HCT116 (cell line): ENCODE results near the gene HIVEP1. TPM values are rescaled to one million over a fixed set of nuclear protein-coding genes. Genes with fewer than 3 reads are reported as not detected.

Experiments used
- ATAC-seq: fragments of 200-7000 bp; cut with Tn5 transposase; 2 replicates; pipeline ENCODE4 v1.9.1; 2020; ENCODE audit warnings: mild to moderate bottlenecking, moderate library complexity
- BruUV-seq: library from RNA; stranded (reverse); fragments of 400-500 nt; replicated peaks from 2 replicates; lab custom pipeline; 2021; lab: Mats Ljungman, UMichigan
- CTCF ChIA-PET: fragments of 300-600 bp; sonication (Branson Sonifier 250); formaldehyde crosslinking; loops from one replicate; lab custom pipeline; 2021; ENCODE audit warnings: antibody characterized with exemption; lab: Charles Lee
- POLR2A ChIA-PET: fragments of 300-600, 350-600 bp; sonication (Branson Sonifier 250); formaldehyde crosslinking; loops from one replicate; lab custom pipeline; 2021; ENCODE audit warnings: antibody characterized with exemption; lab: Charles Lee
- RAD21 ChIA-PET, 2 experiments: fragments of 300-600 bp; sonication (Branson Sonifier 250); formaldehyde crosslinking; loops; one replicate each; lab custom pipeline; 2023; ENCODE audit warnings: low total read pairs in 2 of 2; ENCODE audit not compliant: uncharacterized antibody in 2 of 2, unreplicated experiment in 2 of 2, low non-redundant PET in 1 of 2; lab: Charles Lee
- DNase-seq: peaks from one replicate; pipeline ENCODE4 v3.0.0-alpha.2; 2010; ENCODE audit warnings: low read depth, low spot score
- H2AFZ ChIP-seq: fragments of 200-600 bp; shearing (Covaris generic), sonication (generic); 2 replicates; pipeline ENCODE4 v1.6.1; 2017; ENCODE audit warnings: low read depth, mixed run types, mixed read lengths, antibody characterized with exemption, low read length; ENCODE audit not compliant: poor library complexity, severe bottlenecking
- H3K27ac ChIP-seq: 2 replicates; pipeline ENCODE4 v1.5.1; 2012; ENCODE audit warnings: low read depth, low read length
- H3K27me3 ChIP-seq: fragments of 200-600 bp; sonication (generic); 2 replicates; pipeline ENCODE4 v1.6.1; 2016; ENCODE audit warnings: mixed run types, low read length, mixed read lengths; ENCODE audit not compliant: insufficient read depth
- H3K36me3 ChIP-seq, 2 experiments: fragments of 200-500 bp in 1 of 2; fragments of 200-600 bp in 1 of 2; sonication (Bioruptor generic) in 1 of 2; sonication (generic) in 1 of 2; 2 replicates each; pipeline versions ENCODE4 v1.5.1 to v1.6.1; 2014 to 2016; ENCODE audit warnings: low read length in 2 of 2, inconsistent platforms in 1 of 2, mixed read lengths in 1 of 2, mixed run types in 1 of 2; ENCODE audit not compliant: insufficient read depth in 2 of 2, control insufficient read depth in 1 of 2
- H3K4me1 ChIP-seq, 2 experiments: fragments of 200-600 bp in 1 of 2; sonication (generic) in 1 of 2; 2 replicates each; pipeline versions ENCODE4 v1.5.1 to v1.6.1; 2012 to 2017; ENCODE audit warnings: low read length in 2 of 2, inconsistent platforms in 1 of 2, mild to moderate bottlenecking in 1 of 2, mixed read lengths in 1 of 2, mixed run types in 1 of 2, moderate library complexity in 1 of 2; ENCODE audit not compliant: insufficient read depth in 2 of 2, control insufficient read depth in 1 of 2
- H3K4me2 ChIP-seq: fragments of 200-600 bp; sonication (generic); 2 replicates; pipeline ENCODE4 v1.6.1; 2017; ENCODE audit warnings: mixed run types, low read length, mixed read lengths
- H3K4me3 ChIP-seq, 2 experiments: fragments of 200-600 bp in 1 of 2; sonication (generic) in 1 of 2; replicated peaks in 1 of 2; 2 replicates each; pipeline ENCODE4 v1.5.1; 2011 to 2016; ENCODE audit warnings: low read length in 2 of 2, control low read depth in 1 of 2, low read depth in 1 of 2, mild to moderate bottlenecking in 1 of 2, mixed read lengths in 1 of 2, mixed run types in 1 of 2
- H3K79me2 ChIP-seq: fragments of 200-600 bp; sonication (generic); 2 replicates; pipeline ENCODE4 v1.6.1; 2017; ENCODE audit warnings: mild to moderate bottlenecking, mixed run types, low read length, moderate library complexity, mixed read lengths; ENCODE audit not compliant: insufficient read depth
- H3K9ac ChIP-seq: fragments of 200-600 bp; sonication (generic); 2 replicates; pipeline ENCODE4 v1.6.1; 2016; ENCODE audit warnings: low read length, mixed read lengths
- H3K9me2 ChIP-seq: fragments of 200-600 bp; sonication (generic), shearing (Covaris generic); 2 replicates; pipeline ENCODE4 v1.6.1; 2017; ENCODE audit warnings: mixed run types, mild to moderate bottlenecking, moderate library complexity; ENCODE audit not compliant: insufficient read depth
- H3K9me3 ChIP-seq, 2 experiments: fragments of 200-500 bp in 1 of 2; fragments of 200-600 bp in 1 of 2; sonication (Bioruptor generic) in 1 of 2; sonication (generic) in 1 of 2; 2 replicates each; pipeline ENCODE4 v1.6.1; 2014 to 2017; ENCODE audit warnings: low read length in 2 of 2, mixed read lengths in 2 of 2, inconsistent platforms in 1 of 2, low read depth in 1 of 2, mild to moderate bottlenecking in 1 of 2, mixed run types in 1 of 2, moderate library complexity in 1 of 2; ENCODE audit not compliant: control insufficient read depth in 1 of 2, insufficient read depth in 1 of 2
- H4K20me1 ChIP-seq: fragments of 200-600 bp; sonication (generic), shearing (Covaris generic); 2 replicates; pipeline ENCODE4 v1.6.1; 2017; ENCODE audit warnings: mixed run types, mild to moderate bottlenecking, moderate library complexity; ENCODE audit not compliant: insufficient read depth
- EGR1 ChIP-seq: IDR thresholded peaks from 2 replicates; pipeline ENCODE4 v1.6.1; 2012; ENCODE audit warnings: low read depth
- ELF1 ChIP-seq: IDR thresholded peaks from 2 replicates; pipeline ENCODE4 v1.6.1; 2012; ENCODE audit warnings: low read depth, borderline replicate concordance
- EZH2 ChIP-seq: fragments of 200-600 bp; sonication (generic); IDR thresholded peaks from 2 replicates; pipeline ENCODE4 v1.6.1; 2017; ENCODE audit warnings: antibody characterized with exemption, mixed run types
- JUND ChIP-seq: IDR thresholded peaks from 2 replicates; pipeline ENCODE4 v1.6.1; 2012
- POLR2A ChIP-seq: IDR thresholded peaks from 2 replicates; pipeline ENCODE4 v1.7.0; 2011; ENCODE audit warnings: borderline replicate concordance; ENCODE audit not compliant: insufficient read depth, insufficient read length; ENCODE audit errors: extremely low read depth
- POLR2AphosphoS5 ChIP-seq: IDR thresholded peaks from 2 replicates; pipeline ENCODE4 v1.6.1; 2011; ENCODE audit warnings: mild to moderate bottlenecking, low read depth, low read length, moderate library complexity
- RAD21 ChIP-seq: IDR thresholded peaks from 2 replicates; pipeline ENCODE4 v1.6.1; 2012; ENCODE audit warnings: low read depth, mild to moderate bottlenecking
- SP1 ChIP-seq: IDR thresholded peaks from 2 replicates; pipeline ENCODE4 v1.6.1; 2012; ENCODE audit warnings: low read depth
- SRF ChIP-seq: IDR thresholded peaks from 2 replicates; pipeline ENCODE4 v1.6.1; 2012; ENCODE audit warnings: low read depth
- YY1 ChIP-seq: IDR thresholded peaks from 2 replicates; pipeline ENCODE4 v1.6.1; 2011; ENCODE audit warnings: low read length, low read depth, moderate library complexity, mild to moderate bottlenecking; ENCODE audit not compliant: insufficient replicate concordance; ENCODE audit errors: extremely low read depth
- ZBTB33 ChIP-seq: IDR thresholded peaks from 2 replicates; pipeline ENCODE4 v1.6.1; 2011; ENCODE audit warnings: mild to moderate bottlenecking, low read length, moderate library complexity; ENCODE audit not compliant: insufficient replicate concordance; ENCODE audit errors: extremely low read depth
- ZFX ChIP-seq: fragments of 450-650 bp; IDR thresholded peaks from 2 replicates; pipeline ENCODE4 v1.6.1; 2017
- ZNF274 ChIP-seq: fragments of 200-500 bp; sonication (Bioruptor generic); IDR thresholded peaks from 2 replicates; pipeline ENCODE4 v1.6.1; 2014; ENCODE audit warnings: mild to moderate bottlenecking, low read depth, low read length, inconsistent platforms
- intact Hi-C: fragments of 100-400 bp; cut with micrococcal nuclease; formaldehyde crosslinking; loops from 2 replicates; pipeline ENCODE4 v1.10.0; 2022
- total RNA-seq: library from RNA; stranded (reverse); gene quantifications from one replicate; pipeline ENCODE4 v1.2.1, GENCODE V29; 2021; ENCODE audit not compliant: unreplicated experiment

Gene HIVEP1
- total RNA-seq, 1 experiment from 2014 or later, result 11.2 TPM

DNA sequence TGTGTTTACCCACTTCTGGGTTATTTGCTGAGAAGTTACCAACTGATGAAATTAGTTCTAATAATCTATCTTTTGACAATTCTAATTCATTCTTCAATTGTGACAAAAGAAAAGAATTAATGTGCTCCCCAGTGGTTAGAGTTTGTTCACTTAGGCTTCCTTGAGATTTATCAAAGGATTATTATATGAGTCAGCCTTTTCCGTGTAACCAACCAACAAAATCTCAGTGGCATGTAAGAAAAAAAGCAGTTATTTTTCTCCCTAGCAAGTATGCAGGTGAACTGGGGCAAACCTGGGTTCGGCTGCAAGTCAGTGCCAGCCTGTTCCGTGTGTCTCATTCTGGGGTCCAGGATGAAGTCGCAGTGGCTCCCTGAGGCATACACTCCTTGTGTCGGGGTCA, 28.8 kb upstream of the HIVEP1 start:
- RAD21 ChIA-PET, result no interaction called here
- intact Hi-C loops, result no loop called here
- Histone ChIP-seq H3K9ac (no peak overlapping the region), H3K27ac (no peak overlapping the region), H3K9me3 (no peaks in the 10 kb centered on the region), H3K4me1 (no peaks in the 10 kb centered on the region), H3K27me3 (no peaks in the 10 kb centered on the region), H3K4me3 (no peak overlapping the region), H3K9me2 (no peaks in the 10 kb centered on the region), H4K20me1 (no peaks in the 10 kb centered on the region), H3K79me2 (no peaks in the 10 kb centered on the region), H3K4me2 (no peak overlapping the region), H2AFZ (no peak overlapping the region), H3K36me3 (no peaks in the 10 kb centered on the region)
- POLR2A ChIA-PET, result no interaction called here
- BruUV-seq, result no TSS peak
- ATAC-seq (no peak), DNase-seq (no peak)
- CTCF ChIA-PET, result no interaction called here
- TF ChIP-seq JUND (no peak), SRF (no peak), POLR2A (no peak), ELF1 (no peak)

GRCh38 chr6:11987386-11987785, 24.7 kb upstream of the HIVEP1 start:
- ATAC-seq, result no peak
- H3K9ac ChIP-seq, result no peak overlapping the region
- no peaks in the 10 kb centered on the region for H3K36me3 ChIP-seq
- no peak overlapping the region for H2AFZ ChIP-seq
- no TSS peak for BruUV-seq
- H3K4me3 ChIP-seq, result no peak overlapping the region
- CTCF ChIA-PET, result no interaction called here
- intact Hi-C loops, result no loop called here
- no peaks in the 10 kb centered on the region for H4K20me1 ChIP-seq
- H3K9me3 ChIP-seq, result no peaks in the 10 kb centered on the region
- no peaks in the 10 kb centered on the region for H3K79me2 ChIP-seq
- no peak for DNase-seq
- no peak for TF ChIP-seq ELF1
- TF ChIP-seq YY1, result no peak
- TF ChIP-seq ZFX, result no peak
- no peak for TF ChIP-seq ZBTB33
- TF ChIP-seq SP1, result no peak
- no peak for TF ChIP-seq SRF
- TF ChIP-seq POLR2AphosphoS5, result no peak
- TF ChIP-seq EGR1, result no peak
- TF ChIP-seq EZH2, result no peak
- no peak for TF ChIP-seq ZNF274
- no peak for TF ChIP-seq RAD21
- no peaks in the 10 kb centered on the region for H3K27me3 ChIP-seq
- H3K4me2 ChIP-seq, result no peak overlapping the region
- no peaks in the 10 kb centered on the region for H3K9me2 ChIP-seq
- H3K27ac ChIP-seq, result no peak overlapping the region
- RAD21 ChIA-PET, result no interaction called here
- H3K4me1 ChIP-seq, result no peaks in the 10 kb centered on the region
- POLR2A ChIA-PET, result no interaction called here
